Mesodermal cell (in vitro differentiated cells): ENCODE data around the gene LMCD1.

Experiments
- H3K27ac ChIP-seq: 2 replicates; pipeline ENCODE4 v1.7.0; 2013; ENCODE audit warnings: mild to moderate bottlenecking, low read depth, low read length, moderate library complexity; ENCODE audit not compliant: severe bottlenecking
- H3K36me3 ChIP-seq: 2 replicates; pipeline ENCODE4 v1.7.1; 2013; ENCODE audit warnings: mild to moderate bottlenecking, low read length, moderate library complexity; ENCODE audit not compliant: control insufficient read depth, insufficient read depth
- H3K4me1 ChIP-seq: one replicate; pipeline ENCODE4 v1.7.1; 2013; ENCODE audit warnings: mild to moderate bottlenecking, low read length; ENCODE audit not compliant: insufficient read depth, control insufficient read depth, poor library complexity, severe bottlenecking
- H3K4me3 ChIP-seq: 2 replicates; pipeline ENCODE4 v1.7.0; 2013; ENCODE audit warnings: low read length, control low read depth, mild to moderate bottlenecking; ENCODE audit not compliant: insufficient read depth, poor library complexity, severe bottlenecking; ENCODE audit errors: extremely low read depth
- H3K9me3 ChIP-seq: 2 replicates; pipeline ENCODE4 v1.7.1; 2013; ENCODE audit warnings: mild to moderate bottlenecking, low read length, moderate library complexity; ENCODE audit not compliant: control insufficient read depth
- WGBS, 2 experiments: methylation state at CpG; one replicate each; pipeline ENCODE4 v1.1.5; 2013; ENCODE audit warnings: missing lambda C conversion rate in 2 of 2; ENCODE audit not compliant: insufficient coverage in 2 of 2; 5-methylcytosine and 5-hydroxymethylcytosine counted together

The LMCD1 gene

GRCh38 chr3:8549354-8549753, 47.7 kb downstream of the LMCD1 start:
- H3K27ac ChIP-seq = no peak overlapping the region
- H3K36me3 ChIP-seq = peaks cover 55% of the 10 kb centered on the region
- no peaks in the 10 kb centered on the region for H3K9me3 ChIP-seq
- 100% methylated on average over 1 of the region's 1 CpG; no CpG with 5 or more reads in 1 of the 2 experiments for WGBS, 2 experiments
- no peaks in the 10 kb centered on the region for H3K4me1 ChIP-seq
- no peak overlapping the region for H3K4me3 ChIP-seq

GRCh38 chr3:8550611-8551010, 49.0 kb downstream of the LMCD1 start:
- Histone ChIP-seq H3K4me1 (peaks cover 4% of the 10 kb centered on the region), H3K27ac (no peak overlapping the region), H3K9me3 (no peaks in the 10 kb centered on the region), H3K36me3 (peaks cover 49% of the 10 kb centered on the region), H3K4me3 (no peak overlapping the region)
- WGBS, 2 experiments = 97 to 100% methylated on average over 4 of the region's 6 CpGs

- Histone ChIP-seq H3K27ac (no peak overlapping the region), H3K9me3 (no peaks in the 10 kb centered on the region), H3K4me1 (peaks cover 4% of the 10 kb centered on the region), H3K36me3 (peaks cover 51% of the 10 kb centered on the region), H3K4me3 (no peak overlapping the region)
- WGBS, 2 experiments = 95 to 98% methylated on average over 4 to 5 of the region's 5 CpGs
Observed at GRCh38 chr3:8552223-8552762, 50.7 kb downstream of the LMCD1 start.

GRCh38 chr3:8553405-8553804, 51.8 kb downstream of the LMCD1 start:
- Histone ChIP-seq H3K9me3 (no peaks in the 10 kb centered on the region), H3K4me1 (peaks cover 4% of the 10 kb centered on the region), H3K4me3 (no peak overlapping the region), H3K27ac (no peak overlapping the region), H3K36me3 (peaks cover 53% of the 10 kb centered on the region)
- 89 to 97% methylated on average over 5 to 6 of the region's 6 CpGs for WGBS, 2 experiments

- no peak overlapping the region for H3K4me3 ChIP-seq
- H3K27ac ChIP-seq = peak overlapping the region; percentile 32
- H3K36me3 ChIP-seq = peaks cover 54% of the 10 kb centered on the region
- WGBS, 2 experiments = 88% methylated on average over 6 of the region's 11 CpGs; no CpG with 5 or more reads in 1 of the 2 experiments
- peaks cover 5% of the 10 kb centered on the region for H3K9me3 ChIP-seq
- H3K4me1 ChIP-seq = peaks cover 4% of the 10 kb centered on the region
Observed at GRCh38 chr3:8554696-8555095, 53.1 kb downstream of the LMCD1 start.

- Histone ChIP-seq H3K4me1 (peaks cover 6% of the 10 kb centered on the region), H3K4me3 (no peak overlapping the region), H3K9me3 (peaks cover 5% of the 10 kb centered on the region), H3K27ac (peak overlapping the region; percentile 32), H3K36me3 (peaks cover 53% of the 10 kb centered on the region)
- WGBS, 2 experiments = 60% methylated on average over 2 to 3 of the region's 8 CpGs
Observed at GRCh38 chr3:8555113-8555661, 53.6 kb downstream of the LMCD1 start.

GRCh38 chr3:8555725-8556472, 54.3 kb downstream of the LMCD1 start:
- peaks cover 5% of the 10 kb centered on the region for H3K9me3 ChIP-seq
- no peak overlapping the region for H3K27ac ChIP-seq
- peaks cover 8% of the 10 kb centered on the region for H3K4me1 ChIP-seq
- no peak overlapping the region for H3K4me3 ChIP-seq
- H3K36me3 ChIP-seq = peaks cover 50% of the 10 kb centered on the region
- 83 to 92% methylated on average over 1 to 2 of the region's 6 CpGs for WGBS, 2 experiments

- H3K4me1 ChIP-seq = peaks cover 12% of the 10 kb centered on the region
- peaks cover 46% of the 10 kb centered on the region for H3K36me3 ChIP-seq
- 91 to 100% methylated on average over 4 of the region's 5 CpGs for WGBS, 2 experiments
Observed at GRCh38 chr3:8556473-8556869, 54.8 kb downstream of the LMCD1 start.

GRCh38 chr3:8557298-8557697, 55.7 kb downstream of the LMCD1 start:
- no peak overlapping the region for H3K4me3 ChIP-seq
- H3K4me1 ChIP-seq = peaks cover 16% of the 10 kb centered on the region
- peaks cover 39% of the 10 kb centered on the region for H3K36me3 ChIP-seq
- no peak overlapping the region for H3K27ac ChIP-seq
- peaks cover 5% of the 10 kb centered on the region for H3K9me3 ChIP-seq
- WGBS, 2 experiments = 93 to 97% methylated on average over 4 of the region's 4 CpGs

More at GRCh38 chr3:8556473-8556869, 54.8 kb downstream of the LMCD1 start:
- peaks cover 5% of the 10 kb centered on the region for H3K9me3 ChIP-seq
- no peak overlapping the region for H3K4me3 ChIP-seq
- H3K27ac ChIP-seq = no peak overlapping the region

- peaks cover 16% of the 10 kb centered on the region for H3K4me1 ChIP-seq
- 100% methylated on average over 1 of the region's 2 CpGs; no CpG with 5 or more reads in 1 of the 2 experiments for WGBS, 2 experiments
- peaks cover 5% of the 10 kb centered on the region for H3K9me3 ChIP-seq
- no peak overlapping the region for H3K4me3 ChIP-seq
- H3K36me3 ChIP-seq = peaks cover 33% of the 10 kb centered on the region
- no peak overlapping the region for H3K27ac ChIP-seq
Observed at GRCh38 chr3:8558645-8559044, 57.0 kb downstream of the LMCD1 start.

- WGBS, 2 experiments = 95 to 100% methylated on average over 6 of the region's 6 CpGs
- Histone ChIP-seq H3K4me3 (no peak overlapping the region), H3K4me1 (peaks cover 16% of the 10 kb centered on the region), H3K36me3 (peaks cover 33% of the 10 kb centered on the region), H3K27ac (no peak overlapping the region), H3K9me3 (peaks cover 5% of the 10 kb centered on the region)
Observed at GRCh38 chr3:8559351-8559750, 57.7 kb downstream of the LMCD1 start.
